ENCODE data around the gene MYO1G.

Gene MYO1G

GRCh38 chr7:44962483-44963251 is 16.1 kb downstream of the MYO1G start:
- Histone ChIP-seq H3K9ac (ENCODE audit: low read depth, low read length, poor library complexity) (peak overlapping the region; percentile 70), H3K14ac (ENCODE audit: low read length) (peak overlapping the region; percentile 82), H2AFZ (ENCODE audit: low read length) (peak overlapping the region; percentile 78), H3K4me3 (ENCODE audit: low read length in 2 of 2) (peak overlapping the region in 1 of 2 donors; percentile 59), H3K4me1 (ENCODE audit: control insufficient read depth in 2 of 2, insufficient read depth in 1 of 2, low read depth in 1 of 2, low read length in 2 of 2) (peaks cover 0 to 2% of the 10 kb centered on the region in 2 donors), H3K27me3 (ENCODE audit: control insufficient read depth in 3 of 3, insufficient read depth in 3 of 3, low read depth in 1 of 3, low read length in 3 of 3) (peaks cover 0 to 40% (median 13%) of the 10 kb centered on the region in 3 experiments), H3K9me3 (replicated peaks in 1 of 2; ENCODE audit: control insufficient read depth in 2 of 2, insufficient read depth in 1 of 2, low read depth in 1 of 2, low read length in 2 of 2) (no peaks in the 10 kb centered on the region), H2BK12ac (ENCODE audit: low read length) (peak overlapping the region; percentile 50), H2BK15ac (ENCODE audit: low read length) (peak overlapping the region; percentile 89), H3K27ac (replicated peaks; ENCODE audit: low read length) (no peak overlapping the region), H3K4ac (ENCODE audit: low read length) (peak overlapping the region; percentile 95), H3K79me1 (ENCODE audit: low read depth, low read length) (peaks cover 3% of the 10 kb centered on the region), H4K91ac (ENCODE audit: low read depth, low read length, poor library complexity) (peak overlapping the region; percentile 85), H3K23ac (ENCODE audit: low read depth, low read length, poor library complexity) (peak overlapping the region; percentile 92), H2BK5ac (ENCODE audit: low read length) (peak overlapping the region; percentile 48), H2AK5ac (ENCODE audit: low read depth, low read length) (peak overlapping the region; percentile 91), H2BK120ac (ENCODE audit: low read depth, low read length) (no peak overlapping the region), H3K4me2 (ENCODE audit: insufficient read depth, low read length, poor library complexity, severe bottlenecking) (peak overlapping the region; percentile 43), H3K36me3 (replicated peaks in 1 of 2; ENCODE audit: control insufficient read depth in 2 of 2, insufficient read depth in 2 of 2, low read length in 2 of 2) (no peaks in the 10 kb centered on the region), H4K8ac (ENCODE audit: low read depth, low read length) (peak overlapping the region; percentile 52), H3K18ac (ENCODE audit: low read length) (peak overlapping the region; percentile 89)
- no CpG with 5 or more reads among the region's 76 CpGs for WGBS, 2 donors (ENCODE audit: extremely low coverage in 2 of 2, insufficient read length in 2 of 2, insufficient replicate concordance in 1 of 2)
- DNase-seq (ENCODE audit: low spot score): no peak

- Histone ChIP-seq H3K4ac (ENCODE audit: low read length) (peak overlapping the region; percentile 95), H2BK5ac (ENCODE audit: low read length) (peak overlapping the region; percentile 48), H3K36me3 (replicated peaks in 1 of 2; ENCODE audit: control insufficient read depth in 2 of 2, insufficient read depth in 2 of 2, low read length in 2 of 2) (no peaks in the 10 kb centered on the region), H4K8ac (ENCODE audit: low read depth, low read length) (peak overlapping the region; percentile 52), H2AK5ac (ENCODE audit: low read depth, low read length) (peak overlapping the region; percentile 91), H3K18ac (ENCODE audit: low read length) (no peak overlapping the region), H4K91ac (ENCODE audit: low read depth, low read length, poor library complexity) (peak overlapping the region; percentile 85), H3K4me1 (ENCODE audit: control insufficient read depth in 2 of 2, insufficient read depth in 1 of 2, low read depth in 1 of 2, low read length in 2 of 2) (peaks cover 0 to 2% of the 10 kb centered on the region in 2 donors), H2BK15ac (ENCODE audit: low read length) (peak overlapping the region; percentile 89), H2BK120ac (ENCODE audit: low read depth, low read length) (no peak overlapping the region), H3K9me3 (replicated peaks in 1 of 2; ENCODE audit: control insufficient read depth in 2 of 2, insufficient read depth in 1 of 2, low read depth in 1 of 2, low read length in 2 of 2) (no peaks in the 10 kb centered on the region), H3K14ac (ENCODE audit: low read length) (peak overlapping the region; percentile 82), H3K4me3 (ENCODE audit: low read length in 2 of 2) (no peak overlapping the region), H3K4me2 (ENCODE audit: insufficient read depth, low read length, poor library complexity, severe bottlenecking) (peak overlapping the region; percentile 43), H2AFZ (ENCODE audit: low read length) (peak overlapping the region; percentile 78), H3K27me3 (ENCODE audit: control insufficient read depth in 3 of 3, insufficient read depth in 3 of 3, low read depth in 1 of 3, low read length in 3 of 3) (peaks cover 0 to 40% (median 13%) of the 10 kb centered on the region in 3 experiments), H3K79me1 (ENCODE audit: low read depth, low read length) (peaks cover 3% of the 10 kb centered on the region), H2BK12ac (ENCODE audit: low read length) (peak overlapping the region; percentile 90), H3K9ac (ENCODE audit: low read depth, low read length, poor library complexity) (peak overlapping the region; percentile 70), H3K27ac (replicated peaks; ENCODE audit: low read length) (no peak overlapping the region), H3K23ac (ENCODE audit: low read depth, low read length, poor library complexity) (peak overlapping the region; percentile 92)
- no peak for DNase-seq (ENCODE audit: low spot score)
- WGBS, 2 donors (ENCODE audit: extremely low coverage in 2 of 2, insufficient read length in 2 of 2, insufficient replicate concordance in 1 of 2): no CpG with 5 or more reads among the region's 16 CpGs
Observed at GRCh38 chr7:44961844-44962482, 16.9 kb downstream of the MYO1G start.

GRCh38 chr7:44960011-44960580 is 18.7 kb downstream of the MYO1G start:
- H3K18ac ChIP-seq (ENCODE audit: low read length): no peak overlapping the region
- WGBS, 2 donors (ENCODE audit: extremely low coverage in 2 of 2, insufficient read length in 2 of 2, insufficient replicate concordance in 1 of 2): no CpG with 5 or more reads among the region's 4 CpGs
- no peak overlapping the region for H3K23ac ChIP-seq (ENCODE audit: low read depth, low read length, poor library complexity)
- H3K27ac ChIP-seq (replicated peaks; ENCODE audit: low read length): no peak overlapping the region
- H2BK5ac ChIP-seq (ENCODE audit: low read length): no peak overlapping the region
- H3K4me3 ChIP-seq (ENCODE audit: low read length in 2 of 2): no peak overlapping the region
- H3K27me3 ChIP-seq (ENCODE audit: control insufficient read depth in 3 of 3, insufficient read depth in 3 of 3, low read depth in 1 of 3, low read length in 3 of 3): peaks cover 0 to 39% (median 13%) of the 10 kb centered on the region in 3 experiments
- H3K9ac ChIP-seq (ENCODE audit: low read depth, low read length, poor library complexity): no peak overlapping the region
- no peak for DNase-seq (ENCODE audit: low spot score)
- no peak overlapping the region for H3K4me2 ChIP-seq (ENCODE audit: insufficient read depth, low read length, poor library complexity, severe bottlenecking)
- H2BK12ac ChIP-seq (ENCODE audit: low read length): no peak overlapping the region
- H3K9me3 ChIP-seq (replicated peaks in 1 of 2; ENCODE audit: control insufficient read depth in 2 of 2, insufficient read depth in 1 of 2, low read depth in 1 of 2, low read length in 2 of 2): no peaks in the 10 kb centered on the region
- no peak overlapping the region for H2AFZ ChIP-seq (ENCODE audit: low read length)
- no peak overlapping the region for H4K8ac ChIP-seq (ENCODE audit: low read depth, low read length)
- no peak overlapping the region for H2BK120ac ChIP-seq (ENCODE audit: low read depth, low read length)
- H3K4me1 ChIP-seq (ENCODE audit: control insufficient read depth in 2 of 2, insufficient read depth in 1 of 2, low read depth in 1 of 2, low read length in 2 of 2): peaks cover 2% of the 10 kb centered on the region in 2 donors
- no peak overlapping the region for H4K91ac ChIP-seq (ENCODE audit: low read depth, low read length, poor library complexity)
- H2BK15ac ChIP-seq (ENCODE audit: low read length): no peak overlapping the region
- peaks cover 3% of the 10 kb centered on the region for H3K79me1 ChIP-seq (ENCODE audit: low read depth, low read length)
- H2AK5ac ChIP-seq (ENCODE audit: low read depth, low read length): no peak overlapping the region
- no peaks in the 10 kb centered on the region for H3K36me3 ChIP-seq (replicated peaks in 1 of 2; ENCODE audit: control insufficient read depth in 2 of 2, insufficient read depth in 2 of 2, low read length in 2 of 2)
- H3K4ac ChIP-seq (ENCODE audit: low read length): no peak overlapping the region
- no peak overlapping the region for H3K14ac ChIP-seq (ENCODE audit: low read length)

Data from neuronal stem cell (in vitro differentiated cells).